ENCODE measurements around the gene FAM193A.

The FAM193A gene

DNA sequence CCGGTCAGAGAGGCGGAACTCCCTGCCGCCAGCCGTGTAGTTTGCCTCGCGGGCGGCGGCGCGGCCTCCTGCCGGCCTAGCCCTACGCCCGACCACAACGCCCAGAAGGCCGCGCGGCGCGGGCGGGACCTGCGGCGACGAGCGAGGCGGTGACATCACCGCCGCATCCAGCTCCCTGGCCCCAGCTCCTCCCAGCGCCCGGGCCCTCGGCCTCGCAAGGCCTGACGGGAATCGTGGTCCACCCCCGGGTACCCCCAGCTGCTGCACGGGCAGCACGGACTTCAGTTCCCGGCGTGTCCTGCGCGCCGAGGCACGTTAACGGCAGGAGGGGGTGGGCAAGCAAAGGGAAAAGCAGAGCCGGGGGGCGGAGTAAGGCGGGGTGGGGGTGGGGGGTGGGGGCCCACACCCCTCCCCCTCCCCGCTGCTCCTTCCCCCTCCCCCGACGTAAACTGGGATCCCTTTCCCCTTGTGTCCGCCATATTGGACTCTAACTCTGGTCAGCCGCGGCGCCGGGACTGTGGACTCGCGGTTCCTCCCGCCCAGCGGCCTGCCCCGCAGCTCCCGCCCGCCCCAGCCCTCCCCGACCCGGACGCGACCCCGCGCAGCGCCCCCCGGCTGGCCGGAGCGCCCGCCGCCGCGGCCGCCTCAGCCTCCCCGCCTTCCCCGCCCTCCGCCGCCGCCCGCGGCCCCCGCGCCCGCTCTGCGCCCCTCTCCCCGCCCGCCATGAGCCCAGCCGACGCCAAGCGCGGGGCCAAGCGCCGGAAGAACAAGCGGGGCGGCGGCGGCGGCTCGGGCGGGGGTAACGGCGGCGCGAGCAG lies at the start of gene FAM193A:
FAM193A (plus strand) TSS at position 455 of the 818 bp plus-strand sequence; CDS start at position 724, 269 bp downstream.
- intact Hi-C loops (cut with micrococcal nuclease): loop anchor here (2.0 kb wide), 2 partner anchors 68 to 294 kb away; partner anchors contain the start of genes HAUS3, POLN and RNF4
- Mint-ChIP-seq H3K9me3 (no peaks in the 10 kb centered on the region), H3K4me3 (peak within 1 kb of the TSS; percentile 91), H3K27ac (peak within 1 kb of the TSS; percentile 93), H3K36me3 (ENCODE audit: low read depth) (peaks cover 17% of the 10 kb centered on the region), H3K27me3 (no peaks in the 10 kb centered on the region), H3K4me1 (ENCODE audit: low read depth) (peaks cover 24% of the 10 kb centered on the region)

- intact Hi-C loops (cut with micrococcal nuclease): no loop called here
These were observed 49.5 kb upstream of the FAM193A start for GRCh38 chr4:2486981-2487380.

DNA sequence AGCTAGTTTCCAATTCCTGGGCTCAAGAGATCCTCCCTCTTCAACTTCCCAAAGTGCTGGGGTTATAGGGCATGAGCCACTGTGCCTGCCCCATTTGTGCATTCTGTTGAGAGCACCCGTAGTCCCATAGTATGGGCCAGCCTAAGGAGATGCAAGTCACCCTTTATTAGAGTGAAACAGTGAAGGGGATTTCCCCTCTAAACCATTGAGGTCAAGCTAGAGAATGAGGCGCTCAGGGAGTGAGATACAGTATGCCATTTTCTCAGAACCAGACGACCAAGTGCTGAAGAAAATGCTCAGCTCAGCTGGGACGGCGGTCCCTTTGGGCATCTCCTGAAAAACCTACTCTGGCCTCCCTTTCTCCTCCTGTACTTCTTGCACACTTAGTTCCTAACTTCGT lies 48.8 kb upstream of the FAM193A start:
- intact Hi-C loops (cut with micrococcal nuclease): no loop called here
- H3K27me3 Mint-ChIP-seq: no peaks in the 10 kb centered on the region
- H3K9me3 Mint-ChIP-seq: no peaks in the 10 kb centered on the region
- H3K4me1 Mint-ChIP-seq (ENCODE audit: low read depth): peaks cover 70% of the 10 kb centered on the region
- H3K27ac Mint-ChIP-seq: peak overlapping the region; percentile 3
- H3K36me3 Mint-ChIP-seq (ENCODE audit: low read depth): peaks cover 46% of the 10 kb centered on the region
- H3K4me3 Mint-ChIP-seq: no peak overlapping the region

More at GRCh38 chr4:2486981-2487380, 49.5 kb upstream of the FAM193A start:
- Mint-ChIP-seq H3K9me3 (no peaks in the 10 kb centered on the region), H3K4me3 (no peak overlapping the region), H3K4me1 (ENCODE audit: low read depth) (peaks cover 72% of the 10 kb centered on the region), H3K36me3 (ENCODE audit: low read depth) (peaks cover 40% of the 10 kb centered on the region), H3K27ac (peak overlapping the region; percentile 68), H3K27me3 (no peaks in the 10 kb centered on the region)

DNA sequence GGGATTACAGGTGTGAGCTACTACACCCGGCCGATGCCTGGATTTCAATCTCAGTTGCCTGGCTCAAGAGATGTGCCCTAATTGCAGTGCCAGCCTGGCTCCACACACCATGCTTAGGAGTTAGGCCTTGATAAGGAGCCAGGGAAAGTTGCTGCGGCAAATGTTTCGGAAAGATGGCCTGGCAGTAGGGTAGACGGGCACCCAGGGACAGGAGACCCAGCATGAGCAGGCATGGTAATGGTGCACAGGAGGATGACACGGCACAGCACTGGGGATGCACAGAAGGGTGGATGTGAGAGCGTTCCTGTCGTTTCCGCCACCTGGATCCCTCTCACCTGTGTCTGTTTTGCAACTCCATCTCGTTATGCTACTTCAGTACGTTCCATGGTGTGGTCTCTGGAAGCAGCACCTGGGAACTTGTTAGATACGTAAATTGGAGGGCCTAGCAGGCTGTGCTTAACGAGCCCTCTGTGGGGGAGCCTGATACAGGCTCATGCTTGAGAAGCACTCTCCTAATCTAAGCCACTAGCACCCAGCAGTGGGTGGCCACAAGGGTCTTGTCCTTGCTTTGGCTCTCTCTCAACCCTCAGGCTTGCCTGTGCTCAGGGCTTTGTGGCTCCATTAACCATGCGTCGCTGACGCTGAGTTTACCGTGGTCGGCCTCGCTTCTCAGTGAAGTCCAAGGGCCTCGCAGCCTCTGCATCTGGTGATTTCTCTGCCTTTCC lies 47.2 kb upstream of the FAM193A start:
- Mint-ChIP-seq H3K36me3 (ENCODE audit: low read depth) (peaks cover 62% of the 10 kb centered on the region), H3K27me3 (no peaks in the 10 kb centered on the region), H3K4me3 (no peak overlapping the region), H3K27ac (peak overlapping the region; percentile 81), H3K9me3 (no peaks in the 10 kb centered on the region), H3K4me1 (ENCODE audit: low read depth) (peaks cover 69% of the 10 kb centered on the region)
- intact Hi-C loops (cut with micrococcal nuclease): no loop called here

GRCh38 chr4:2489841-2490552 lies 46.5 kb upstream of the FAM193A start:
- H3K36me3 Mint-ChIP-seq (ENCODE audit: low read depth): peaks cover 70% of the 10 kb centered on the region
- intact Hi-C loops (cut with micrococcal nuclease): no loop called here
- no peaks in the 10 kb centered on the region for H3K9me3 Mint-ChIP-seq
- H3K4me3 Mint-ChIP-seq: no peak overlapping the region
- H3K27me3 Mint-ChIP-seq: no peaks in the 10 kb centered on the region
- H3K4me1 Mint-ChIP-seq (ENCODE audit: low read depth): peaks cover 68% of the 10 kb centered on the region
- peak overlapping the region; percentile 81 for H3K27ac Mint-ChIP-seq

DNA sequence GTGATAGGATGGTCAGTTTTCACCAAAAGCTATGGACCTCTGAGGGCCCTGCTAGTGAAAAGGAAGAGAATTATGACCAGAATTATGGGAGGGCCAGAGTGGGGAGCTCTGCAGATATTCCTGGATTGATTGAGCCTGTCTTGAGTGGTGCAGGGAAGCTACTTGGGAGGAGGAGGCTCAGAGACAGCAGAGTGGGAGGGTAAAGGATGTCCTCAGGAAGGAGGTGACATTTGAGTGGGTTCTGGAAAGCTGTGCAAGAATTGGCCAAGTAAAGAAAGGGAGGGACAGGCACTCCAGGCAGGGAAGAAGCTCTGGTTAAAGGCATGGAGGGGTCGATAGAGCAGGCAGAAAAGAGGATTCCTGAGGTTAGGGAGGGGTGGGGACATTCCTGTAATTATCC lies 43.5 kb upstream of the FAM193A start:
- Mint-ChIP-seq H3K9me3 (no peaks in the 10 kb centered on the region), H3K27ac (no peak overlapping the region), H3K4me3 (no peak overlapping the region), H3K27me3 (no peaks in the 10 kb centered on the region), H3K36me3 (ENCODE audit: low read depth) (peaks cover 100% of the 10 kb centered on the region), H3K4me1 (ENCODE audit: low read depth) (peaks cover 70% of the 10 kb centered on the region)
- intact Hi-C loops (cut with micrococcal nuclease): no loop called here

DNA sequence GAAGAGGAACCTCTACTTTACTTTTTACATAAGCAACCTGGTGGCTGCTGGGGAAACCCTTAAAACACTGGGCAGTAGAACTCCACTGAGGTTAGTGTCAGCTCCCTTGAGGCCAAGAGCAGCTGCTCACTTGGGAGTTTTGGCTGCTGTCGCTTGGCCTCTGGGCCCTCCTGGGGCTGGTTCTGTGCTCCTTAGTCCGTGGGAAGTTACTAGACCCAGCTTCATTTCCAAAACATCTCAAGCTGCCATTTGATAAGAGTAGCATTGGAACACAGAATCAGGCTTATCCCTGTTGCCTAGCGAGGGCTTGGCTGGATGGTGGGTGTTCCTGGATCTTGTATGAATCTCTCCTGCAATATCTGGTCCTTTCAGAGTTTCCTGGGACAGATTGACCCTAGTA lies 41.5 kb upstream of the FAM193A start:
- Mint-ChIP-seq H3K36me3 (ENCODE audit: low read depth) (peaks cover 95% of the 10 kb centered on the region), H3K4me1 (ENCODE audit: low read depth) (peaks cover 52% of the 10 kb centered on the region), H3K27me3 (no peaks in the 10 kb centered on the region), H3K9me3 (no peaks in the 10 kb centered on the region), H3K27ac (no peak overlapping the region), H3K4me3 (no peak overlapping the region)
- intact Hi-C loops (cut with micrococcal nuclease): no loop called here

GRCh38 chr4:2497324-2497723 lies 39.1 kb upstream of the FAM193A start:
- Mint-ChIP-seq H3K27ac (peak overlapping the region; percentile 85), H3K4me3 (peak overlapping the region; percentile 58), H3K9me3 (no peaks in the 10 kb centered on the region), H3K4me1 (ENCODE audit: low read depth) (peaks cover 55% of the 10 kb centered on the region), H3K27me3 (no peaks in the 10 kb centered on the region), H3K36me3 (ENCODE audit: low read depth) (peaks cover 95% of the 10 kb centered on the region)
- intact Hi-C loops (cut with micrococcal nuclease): no loop called here

GRCh38 chr4:2497931-2498330 lies 38.5 kb upstream of the FAM193A start:
- H3K4me3 Mint-ChIP-seq: peak overlapping the region; percentile 58
- peaks cover 95% of the 10 kb centered on the region for H3K36me3 Mint-ChIP-seq (ENCODE audit: low read depth)
- intact Hi-C loops (cut with micrococcal nuclease): loop anchor here (1.0 kb wide), 2 partner anchors 13 to 30 kb away; no protein-coding TSS in a partner anchor
- H3K4me1 Mint-ChIP-seq (ENCODE audit: low read depth): peaks cover 49% of the 10 kb centered on the region
- no peaks in the 10 kb centered on the region for H3K9me3 Mint-ChIP-seq
- no peaks in the 10 kb centered on the region for H3K27me3 Mint-ChIP-seq
- peak overlapping the region; percentile 85 for H3K27ac Mint-ChIP-seq

DNA sequence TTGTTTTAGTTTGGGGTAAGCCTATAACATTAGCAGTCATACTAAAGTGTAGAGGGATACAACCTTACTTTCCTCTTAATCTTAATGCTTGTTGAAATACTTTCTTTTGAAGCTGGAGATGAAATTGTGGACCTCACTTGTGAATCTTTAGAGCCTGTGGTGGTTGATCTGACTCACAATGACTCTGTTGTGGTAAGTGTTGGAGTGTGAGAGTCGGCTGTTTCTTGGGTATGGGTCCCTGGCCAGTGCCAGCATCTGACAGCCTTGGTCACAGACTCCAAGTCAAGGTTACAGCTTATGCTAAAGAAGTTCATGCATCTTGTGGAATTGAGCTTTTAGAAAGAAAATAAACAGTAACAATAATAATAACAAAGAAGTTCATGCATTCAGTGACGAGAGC lies 35.9 kb upstream of the FAM193A start:
- no peaks in the 10 kb centered on the region for H3K27me3 Mint-ChIP-seq
- peaks cover 89% of the 10 kb centered on the region for H3K36me3 Mint-ChIP-seq (ENCODE audit: low read depth)
- H3K4me3 Mint-ChIP-seq: no peak overlapping the region
- H3K27ac Mint-ChIP-seq: no peak overlapping the region
- H3K4me1 Mint-ChIP-seq (ENCODE audit: low read depth): peaks cover 35% of the 10 kb centered on the region
- no peaks in the 10 kb centered on the region for H3K9me3 Mint-ChIP-seq
- intact Hi-C loops (cut with micrococcal nuclease): no loop called here

GRCh38 chr4:2501034-2501594 lies 35.3 kb upstream of the FAM193A start:
- Mint-ChIP-seq H3K36me3 (ENCODE audit: low read depth) (peaks cover 89% of the 10 kb centered on the region), H3K9me3 (no peaks in the 10 kb centered on the region), H3K27me3 (no peaks in the 10 kb centered on the region), H3K4me1 (ENCODE audit: low read depth) (peaks cover 29% of the 10 kb centered on the region), H3K27ac (no peak overlapping the region), H3K4me3 (no peak overlapping the region)
- intact Hi-C loops (cut with micrococcal nuclease): no loop called here

DNA sequence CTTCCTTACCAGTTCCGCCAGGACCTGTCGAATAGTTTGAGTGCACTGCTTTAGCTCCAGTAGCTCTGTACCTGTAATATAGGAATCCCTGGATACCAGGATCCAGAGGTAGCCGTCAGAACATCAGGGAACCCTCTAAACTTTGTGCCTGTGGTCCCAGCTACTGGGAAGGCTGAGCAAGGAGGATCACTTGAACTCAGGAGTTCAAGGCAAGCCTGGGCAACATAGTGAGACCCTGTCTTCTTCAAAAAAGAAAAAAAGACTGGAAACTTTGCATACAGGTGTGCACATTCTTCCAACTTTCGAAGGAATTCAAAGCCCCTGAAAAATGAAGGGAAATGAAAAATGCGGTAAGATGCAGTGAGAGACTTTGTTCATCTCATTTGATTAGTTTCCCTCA lies 32.6 kb upstream of the FAM193A start:
- Mint-ChIP-seq H3K36me3 (ENCODE audit: low read depth) (peaks cover 91% of the 10 kb centered on the region), H3K9me3 (no peaks in the 10 kb centered on the region), H3K4me1 (ENCODE audit: low read depth) (peaks cover 15% of the 10 kb centered on the region), H3K27ac (peak overlapping the region; percentile 22), H3K4me3 (no peak overlapping the region), H3K27me3 (no peaks in the 10 kb centered on the region)
- intact Hi-C loops (cut with micrococcal nuclease): no loop called here

GRCh38 chr4:2507259-2507658 lies 29.2 kb upstream of the FAM193A start:
- no peaks in the 10 kb centered on the region for H3K27me3 Mint-ChIP-seq
- H3K4me1 Mint-ChIP-seq (ENCODE audit: low read depth): peaks cover 15% of the 10 kb centered on the region
- peaks cover 90% of the 10 kb centered on the region for H3K36me3 Mint-ChIP-seq (ENCODE audit: low read depth)
- H3K27ac Mint-ChIP-seq: no peak overlapping the region
- H3K4me3 Mint-ChIP-seq: no peak overlapping the region
- no peaks in the 10 kb centered on the region for H3K9me3 Mint-ChIP-seq
- intact Hi-C loops (cut with micrococcal nuclease): no loop called here
